ENCODE results near the gene PPP1R27.

The PPP1R27 gene

DNA sequence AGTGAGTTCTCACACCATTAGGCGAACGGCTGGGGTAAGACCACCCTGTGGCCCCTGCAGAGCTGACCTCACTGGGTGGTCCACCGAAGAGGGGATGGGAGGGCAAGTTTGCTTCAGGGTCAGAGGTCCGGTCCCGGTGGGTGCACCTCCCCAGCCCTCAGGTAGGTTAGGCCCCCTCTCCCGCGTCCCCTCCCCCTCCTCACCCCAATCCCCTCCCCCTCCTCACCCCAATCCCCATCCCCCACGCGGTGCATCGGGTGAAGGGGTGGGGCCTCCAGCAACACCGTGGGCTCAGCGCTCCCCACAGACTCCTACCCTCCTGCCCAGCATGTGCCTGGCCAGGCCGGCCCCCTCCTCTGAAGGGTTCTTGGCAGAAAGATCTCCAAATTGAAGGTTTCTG is 15.1 kb downstream of the PPP1R27 start:
- TF ChIP-seq, protein P1, sequence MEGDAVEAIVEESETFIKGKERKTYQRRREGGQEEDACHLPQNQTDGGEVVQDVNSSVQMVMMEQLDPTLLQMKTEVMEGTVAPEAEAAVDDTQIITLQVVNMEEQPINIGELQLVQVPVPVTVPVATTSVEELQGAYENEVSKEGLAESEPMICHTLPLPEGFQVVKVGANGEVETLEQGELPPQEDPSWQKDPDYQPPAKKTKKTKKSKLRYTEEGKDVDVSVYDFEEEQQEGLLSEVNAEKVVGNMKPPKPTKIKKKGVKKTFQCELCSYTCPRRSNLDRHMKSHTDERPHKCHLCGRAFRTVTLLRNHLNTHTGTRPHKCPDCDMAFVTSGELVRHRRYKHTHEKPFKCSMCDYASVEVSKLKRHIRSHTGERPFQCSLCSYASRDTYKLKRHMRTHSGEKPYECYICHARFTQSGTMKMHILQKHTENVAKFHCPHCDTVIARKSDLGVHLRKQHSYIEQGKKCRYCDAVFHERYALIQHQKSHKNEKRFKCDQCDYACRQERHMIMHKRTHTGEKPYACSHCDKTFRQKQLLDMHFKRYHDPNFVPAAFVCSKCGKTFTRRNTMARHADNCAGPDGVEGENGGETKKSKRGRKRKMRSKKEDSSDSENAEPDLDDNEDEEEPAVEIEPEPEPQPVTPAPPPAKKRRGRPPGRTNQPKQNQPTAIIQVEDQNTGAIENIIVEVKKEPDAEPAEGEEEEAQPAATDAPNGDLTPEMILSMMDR (IDR thresholded peaks at IDR 0.05; ENCODE audit: low read depth, low read length): no peak
- no peak for TF ChIP-seq EZH2phosphoT487 (IDR thresholded peaks at IDR 0.05; ENCODE audit: low read depth)
- Histone ChIP-seq H3K9me3 (ENCODE audit: insufficient read depth, low read length) (no peaks in the 10 kb centered on the region), H3K9ac (ENCODE audit: low read length) (no peak overlapping the region), H3K27me3 (ENCODE audit: low read depth, low read length) (no peaks in the 10 kb centered on the region), H2AFZ (ENCODE audit: low read depth, low read length) (no peak overlapping the region), H3K4me3 (ENCODE audit: low read length) (no peak overlapping the region), H4K20me1 (ENCODE audit: insufficient read depth, low read length) (no peaks in the 10 kb centered on the region), H3K36me3 (replicated peaks; ENCODE audit: low read depth, low read length) (no peaks in the 10 kb centered on the region), H3K4me1 (ENCODE audit: low read length) (no peaks in the 10 kb centered on the region), H3K79me2 (ENCODE audit: low read length) (no peaks in the 10 kb centered on the region), H3K27ac (ENCODE audit: low read length) (no peak overlapping the region), H3K4me2 (ENCODE audit: low read length) (no peak overlapping the region)

DNA sequence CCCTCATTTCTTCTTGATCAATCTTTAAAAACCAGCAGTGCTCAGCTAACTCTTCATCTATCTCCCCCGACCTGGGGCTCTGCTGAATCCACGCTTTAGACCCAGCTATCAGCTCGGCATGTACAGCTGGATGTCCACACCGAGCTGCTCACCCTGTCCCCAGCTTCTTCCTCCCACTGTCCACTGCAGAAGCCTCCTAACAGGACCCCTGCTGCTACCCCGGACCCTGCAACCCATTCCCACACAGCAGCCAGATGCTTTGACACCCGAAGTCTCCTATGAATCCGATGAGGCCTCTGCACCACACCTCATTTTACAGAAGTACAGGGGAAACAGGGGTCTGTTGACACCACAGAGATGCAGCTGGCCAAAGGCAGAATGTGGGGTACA is 17.1 kb downstream of the PPP1R27 start:
- no peak overlapping the region for H3K4me2 ChIP-seq (ENCODE audit: low read length)
- H3K9me3 ChIP-seq (ENCODE audit: insufficient read depth, low read length): no peaks in the 10 kb centered on the region
- H2AFZ ChIP-seq (ENCODE audit: low read depth, low read length): no peak overlapping the region
- H3K4me1 ChIP-seq (ENCODE audit: low read length): no peaks in the 10 kb centered on the region
- no peaks in the 10 kb centered on the region for H3K79me2 ChIP-seq (ENCODE audit: low read length)
- no peak for TF ChIP-seq EZH2phosphoT487 (IDR thresholded peaks at IDR 0.05; ENCODE audit: low read depth)
- TF ChIP-seq, protein P1 (IDR thresholded peaks at IDR 0.05; ENCODE audit: low read depth, low read length): no peak
- H3K27me3 ChIP-seq (ENCODE audit: low read depth, low read length): no peaks in the 10 kb centered on the region
- H3K9ac ChIP-seq (ENCODE audit: low read length): no peak overlapping the region
- no peak overlapping the region for H3K27ac ChIP-seq (ENCODE audit: low read length)
- H3K36me3 ChIP-seq (replicated peaks; ENCODE audit: low read depth, low read length): no peaks in the 10 kb centered on the region
- no peak overlapping the region for H3K4me3 ChIP-seq (ENCODE audit: low read length)
- H4K20me1 ChIP-seq (ENCODE audit: insufficient read depth, low read length): no peaks in the 10 kb centered on the region

DNA sequence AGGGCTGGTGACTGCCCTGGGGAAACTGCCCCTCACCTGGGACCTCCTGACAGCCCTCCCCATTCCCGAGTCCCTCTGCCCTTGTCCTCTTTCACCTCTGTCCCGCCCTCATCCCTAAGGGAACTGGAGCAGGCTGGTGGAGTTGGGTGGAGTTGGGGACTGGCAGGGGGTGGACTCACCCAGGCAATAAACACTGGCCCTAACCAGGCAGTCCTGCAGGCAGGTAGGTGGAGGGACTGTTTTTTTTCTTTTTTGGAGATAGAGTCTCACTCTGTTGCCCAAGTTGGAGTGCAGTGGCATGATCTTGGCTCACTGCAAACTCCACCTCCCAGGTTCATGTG is 19.2 kb downstream of the PPP1R27 start:
- H3K27ac ChIP-seq (ENCODE audit: low read length): no peak overlapping the region
- H3K4me2 ChIP-seq (ENCODE audit: low read length): no peak overlapping the region
- no peaks in the 10 kb centered on the region for H3K9me3 ChIP-seq (ENCODE audit: insufficient read depth, low read length)
- H3K9ac ChIP-seq (ENCODE audit: low read length): no peak overlapping the region
- no peaks in the 10 kb centered on the region for H4K20me1 ChIP-seq (ENCODE audit: insufficient read depth, low read length)
- H3K36me3 ChIP-seq (replicated peaks; ENCODE audit: low read depth, low read length): no peaks in the 10 kb centered on the region
- no peaks in the 10 kb centered on the region for H3K4me1 ChIP-seq (ENCODE audit: low read length)
- no peaks in the 10 kb centered on the region for H3K79me2 ChIP-seq (ENCODE audit: low read length)
- no peak overlapping the region for H2AFZ ChIP-seq (ENCODE audit: low read depth, low read length)
- H3K27me3 ChIP-seq (ENCODE audit: low read depth, low read length): no peaks in the 10 kb centered on the region
- H3K4me3 ChIP-seq (ENCODE audit: low read length): no peak overlapping the region
- no peak for TF ChIP-seq EZH2phosphoT487 (IDR thresholded peaks at IDR 0.05; ENCODE audit: low read depth)
- TF ChIP-seq, protein P1 (IDR thresholded peaks at IDR 0.05; ENCODE audit: low read depth, low read length): no peak

DNA sequence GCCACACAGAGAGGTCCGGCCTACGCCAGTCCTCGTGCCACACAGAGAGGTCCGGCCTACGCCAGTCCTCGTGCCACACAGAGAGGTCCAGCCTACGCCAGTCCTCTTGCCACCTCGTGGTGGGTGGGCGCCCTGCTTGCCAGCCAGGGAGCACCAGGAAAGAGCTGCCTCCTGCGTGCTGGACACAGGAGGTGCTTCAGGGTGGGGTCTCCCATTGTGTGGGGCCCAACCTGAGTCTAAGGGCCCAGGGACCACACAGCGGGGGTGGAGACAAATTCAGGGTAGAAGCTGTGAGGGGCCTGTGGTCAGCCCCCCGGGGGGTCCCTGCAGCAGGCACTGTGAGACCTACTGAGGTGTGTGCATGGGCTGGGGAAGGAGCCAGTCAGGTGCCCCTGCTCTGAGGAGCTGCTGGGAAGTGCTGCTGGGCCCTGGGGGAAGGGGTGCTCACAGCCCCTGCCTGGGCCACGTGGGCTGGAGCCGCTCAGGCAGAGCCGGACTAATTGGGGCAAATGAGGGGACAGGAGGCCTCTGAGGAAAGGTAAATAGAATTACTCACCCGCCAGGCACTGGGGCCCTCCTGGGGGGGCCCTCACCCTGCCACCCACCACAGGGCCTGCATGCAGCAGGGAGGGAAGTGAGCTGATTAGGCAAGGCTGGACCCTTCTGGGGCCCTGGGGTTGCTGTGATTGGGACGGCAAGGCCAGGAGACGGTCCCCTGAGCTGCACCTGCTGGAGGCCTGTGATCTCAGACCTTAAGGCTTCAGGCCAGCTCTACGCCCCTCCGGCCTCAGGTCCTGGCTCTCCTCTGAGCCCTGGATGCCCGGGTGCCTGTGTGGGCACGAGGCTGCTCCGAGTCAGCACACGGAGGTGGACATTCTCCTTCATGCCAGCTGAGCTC is 19.9 kb downstream of the PPP1R27 start:
- no peaks in the 10 kb centered on the region for H3K4me1 ChIP-seq (ENCODE audit: low read length)
- H3K4me2 ChIP-seq (ENCODE audit: low read length): no peak overlapping the region
- no peak overlapping the region for H3K27ac ChIP-seq (ENCODE audit: low read length)
- no peak for TF ChIP-seq EZH2phosphoT487 (IDR thresholded peaks at IDR 0.05; ENCODE audit: low read depth)
- TF ChIP-seq, protein P1 (IDR thresholded peaks at IDR 0.05; ENCODE audit: low read depth, low read length): no peak
- no peak overlapping the region for H3K9ac ChIP-seq (ENCODE audit: low read length)
- H3K36me3 ChIP-seq (replicated peaks; ENCODE audit: low read depth, low read length): no peaks in the 10 kb centered on the region
- no peak overlapping the region for H2AFZ ChIP-seq (ENCODE audit: low read depth, low read length)
- H3K4me3 ChIP-seq (ENCODE audit: low read length): no peak overlapping the region
- no peaks in the 10 kb centered on the region for H3K9me3 ChIP-seq (ENCODE audit: insufficient read depth, low read length)
- no peaks in the 10 kb centered on the region for H3K79me2 ChIP-seq (ENCODE audit: low read length)
- H3K27me3 ChIP-seq (ENCODE audit: low read depth, low read length): no peaks in the 10 kb centered on the region
- no peaks in the 10 kb centered on the region for H4K20me1 ChIP-seq (ENCODE audit: insufficient read depth, low read length)
